Measurements from ENCODE around the gene COL15A1.

Gene COL15A1

DNA sequence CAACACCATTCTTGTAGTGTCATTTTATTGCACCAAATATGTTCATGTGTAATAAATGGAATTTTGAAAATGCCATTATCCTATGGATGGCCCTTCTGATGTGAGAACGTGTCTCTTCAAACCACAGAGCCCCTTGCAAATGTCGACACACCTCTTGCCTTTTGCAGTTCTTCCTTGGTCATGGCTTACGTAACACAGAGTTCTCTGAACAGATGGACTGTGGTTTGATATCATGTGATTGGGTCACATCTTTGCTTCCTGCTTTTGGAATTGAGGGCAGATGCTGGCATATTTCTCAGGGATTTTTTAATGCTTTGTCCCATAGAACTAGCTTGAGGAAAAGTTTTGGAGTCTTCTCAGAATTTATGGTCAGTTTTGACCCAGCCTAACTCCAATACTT lies 165.8 kb downstream of the COL15A1 start:
- Histone ChIP-seq H3K36me3 (replicated peaks; ENCODE audit: insufficient read depth, low read length) (no peaks in the 10 kb centered on the region), H3K9ac (ENCODE audit: low read length) (no peak overlapping the region), H3K27ac (ENCODE audit: low read length) (no peak overlapping the region), H3F3A (ENCODE audit: insufficient read depth, low read length) (0 out of 2 replicates have a peak, but pooled peaks cover under 1% of the 10 kb centered on the region), H4K20me1 (ENCODE audit: insufficient read depth, low read length) (no peaks in the 10 kb centered on the region), H3K4me1 (ENCODE audit: low read length) (peaks cover 9% of the 10 kb centered on the region; the same call in 1 of the 2 replicates), H3K4me3 (ENCODE audit: low read length) (no peak overlapping the region), H3K9me3 (replicated peaks; ENCODE audit: insufficient read depth, low read length) (no peaks in the 10 kb centered on the region), H2AFZ (ENCODE audit: low read length) (no peak overlapping the region), H3K9me2 (replicated peaks; ENCODE audit: insufficient read depth, low read length) (no peaks in the 10 kb centered on the region), H3K27me3 (replicated peaks; ENCODE audit: insufficient read depth, low read length) (no peaks in the 10 kb centered on the region), H3K79me2 (ENCODE audit: low read length) (peaks cover 11% of the 10 kb centered on the region; the same call in 1 of the 2 replicates), H3K4me2 (ENCODE audit: low read depth, low read length) (no peak overlapping the region)
- no peak for DNase-seq
- TF ChIP-seq EZH2phosphoT487 (IDR thresholded peaks at IDR 0.05; ENCODE audit: low read length), result no peak
- TF ChIP-seq, protein P1, sequence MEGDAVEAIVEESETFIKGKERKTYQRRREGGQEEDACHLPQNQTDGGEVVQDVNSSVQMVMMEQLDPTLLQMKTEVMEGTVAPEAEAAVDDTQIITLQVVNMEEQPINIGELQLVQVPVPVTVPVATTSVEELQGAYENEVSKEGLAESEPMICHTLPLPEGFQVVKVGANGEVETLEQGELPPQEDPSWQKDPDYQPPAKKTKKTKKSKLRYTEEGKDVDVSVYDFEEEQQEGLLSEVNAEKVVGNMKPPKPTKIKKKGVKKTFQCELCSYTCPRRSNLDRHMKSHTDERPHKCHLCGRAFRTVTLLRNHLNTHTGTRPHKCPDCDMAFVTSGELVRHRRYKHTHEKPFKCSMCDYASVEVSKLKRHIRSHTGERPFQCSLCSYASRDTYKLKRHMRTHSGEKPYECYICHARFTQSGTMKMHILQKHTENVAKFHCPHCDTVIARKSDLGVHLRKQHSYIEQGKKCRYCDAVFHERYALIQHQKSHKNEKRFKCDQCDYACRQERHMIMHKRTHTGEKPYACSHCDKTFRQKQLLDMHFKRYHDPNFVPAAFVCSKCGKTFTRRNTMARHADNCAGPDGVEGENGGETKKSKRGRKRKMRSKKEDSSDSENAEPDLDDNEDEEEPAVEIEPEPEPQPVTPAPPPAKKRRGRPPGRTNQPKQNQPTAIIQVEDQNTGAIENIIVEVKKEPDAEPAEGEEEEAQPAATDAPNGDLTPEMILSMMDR (IDR thresholded peaks at IDR 0.05; ENCODE audit: low read length), result no peak
- TF ChIP-seq EZH2 (optimal IDR thresholded peaks at IDR 0.05; ENCODE audit: low read depth, low read length), result no peak

DNA sequence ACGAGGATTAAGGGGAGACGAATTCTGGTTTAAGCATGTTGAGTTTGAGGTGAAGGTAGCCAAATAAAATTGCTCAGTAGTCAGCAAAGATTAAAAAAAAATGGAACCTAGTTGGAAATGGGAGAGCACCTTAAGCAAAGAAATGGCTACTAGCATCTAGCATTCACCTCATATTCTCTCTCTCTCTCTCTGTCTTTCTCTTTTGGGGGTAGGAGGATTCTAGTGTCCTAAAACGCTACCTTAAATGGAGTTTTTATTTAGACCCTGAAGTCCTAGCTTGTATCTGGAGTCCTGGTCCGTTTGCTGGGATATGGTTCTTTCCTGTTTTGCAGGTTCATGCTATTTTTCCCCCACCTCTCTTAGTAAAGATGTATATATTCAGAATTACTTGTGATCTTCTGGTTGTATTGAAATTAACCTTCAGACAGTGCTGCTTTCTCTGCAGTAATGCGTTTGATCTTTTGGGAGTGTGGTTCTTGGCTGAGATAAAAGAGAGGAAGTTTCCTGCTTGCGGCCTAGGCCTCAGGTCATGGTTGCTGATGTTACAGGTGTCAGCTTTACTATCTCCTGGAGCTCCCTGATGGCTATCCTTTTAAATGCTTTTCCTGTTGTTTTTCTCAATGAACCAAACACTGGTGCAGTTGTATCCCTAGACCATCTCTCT lies 169.2 kb downstream of the COL15A1 start:
- Histone ChIP-seq H3K4me2 (ENCODE audit: low read depth, low read length) (0 out of 2 replicates have a peak overlapping the region, but pooled peaks have one; percentile 16), H3K27ac (ENCODE audit: low read length) (no peak overlapping the region), H3K9me2 (replicated peaks; ENCODE audit: insufficient read depth, low read length) (no peaks in the 10 kb centered on the region), H3K9me3 (replicated peaks; ENCODE audit: insufficient read depth, low read length) (no peaks in the 10 kb centered on the region), H3F3A (ENCODE audit: insufficient read depth, low read length) (no peaks in the 10 kb centered on the region), H4K20me1 (ENCODE audit: insufficient read depth, low read length) (no peaks in the 10 kb centered on the region), H3K79me2 (ENCODE audit: low read length) (peaks cover 5% of the 10 kb centered on the region; the same call in 1 of the 2 replicates), H3K4me1 (ENCODE audit: low read length) (peaks cover 9% of the 10 kb centered on the region; the same call in 1 of the 2 replicates), H3K4me3 (ENCODE audit: low read length) (no peak overlapping the region), H2AFZ (ENCODE audit: low read length) (no peak overlapping the region), H3K27me3 (replicated peaks; ENCODE audit: insufficient read depth, low read length) (no peaks in the 10 kb centered on the region), H3K36me3 (replicated peaks; ENCODE audit: insufficient read depth, low read length) (no peaks in the 10 kb centered on the region), H3K9ac (ENCODE audit: low read length) (no peak overlapping the region)
- DNase-seq, result peak; percentile 18
- TF ChIP-seq EZH2 (optimal IDR thresholded peaks at IDR 0.05; ENCODE audit: low read depth, low read length) (no peak), EZH2phosphoT487 (IDR thresholded peaks at IDR 0.05; ENCODE audit: low read length) (no peak)
- TF ChIP-seq, protein P1 (IDR thresholded peaks at IDR 0.05; ENCODE audit: low read length), result no peak

DNA sequence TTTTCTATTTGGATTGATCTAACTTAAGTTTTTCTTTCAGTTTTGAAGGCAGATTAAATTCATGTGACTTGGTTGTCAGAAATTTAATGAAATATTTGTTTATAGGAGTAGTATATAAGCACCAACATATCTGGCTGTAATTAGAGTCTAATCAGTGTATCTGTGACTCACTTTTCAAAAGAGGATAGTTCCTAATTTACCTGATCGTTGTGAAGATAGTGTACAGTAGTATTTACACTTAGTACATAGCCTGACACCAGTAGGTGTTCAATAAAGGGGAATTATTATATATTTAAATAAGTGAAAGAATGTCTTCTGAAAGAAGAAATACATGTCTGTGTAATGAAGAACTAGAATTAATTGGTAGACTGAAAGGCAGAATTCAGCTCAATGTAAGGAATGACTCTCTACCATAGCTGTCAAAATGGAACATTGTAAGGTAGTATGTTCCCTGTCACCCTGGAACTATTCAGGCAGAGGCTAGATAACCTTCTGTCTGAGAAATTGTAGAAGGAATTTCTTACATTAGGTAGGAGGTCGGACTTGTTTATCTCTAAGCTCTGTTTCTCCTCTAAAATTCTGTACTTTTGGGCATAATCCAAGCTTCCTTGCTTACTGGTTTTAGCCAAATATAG lies 169.8 kb downstream of the COL15A1 start:
- H3K4me2 ChIP-seq (ENCODE audit: low read depth, low read length), result 0 out of 2 replicates have a peak overlapping the region, but pooled peaks have one; percentile 16
- peaks cover 10% of the 10 kb centered on the region for H3K4me1 ChIP-seq (ENCODE audit: low read length)
- no peaks in the 10 kb centered on the region for H3K36me3 ChIP-seq (replicated peaks; ENCODE audit: insufficient read depth, low read length)
- no peak overlapping the region for H3K4me3 ChIP-seq (ENCODE audit: low read length)
- H4K20me1 ChIP-seq (ENCODE audit: insufficient read depth, low read length), result no peaks in the 10 kb centered on the region
- no peaks in the 10 kb centered on the region for H3K9me3 ChIP-seq (replicated peaks; ENCODE audit: insufficient read depth, low read length)
- no peak for DNase-seq
- no peak overlapping the region for H3K27ac ChIP-seq (ENCODE audit: low read length)
- H2AFZ ChIP-seq (ENCODE audit: low read length), result no peak overlapping the region
- H3K9ac ChIP-seq (ENCODE audit: low read length), result no peak overlapping the region
- no peaks in the 10 kb centered on the region for H3K27me3 ChIP-seq (replicated peaks; ENCODE audit: insufficient read depth, low read length)
- peaks cover 1% of the 10 kb centered on the region; the same call in 1 of the 2 replicates for H3F3A ChIP-seq (ENCODE audit: insufficient read depth, low read length)
- TF ChIP-seq, protein P1 (IDR thresholded peaks at IDR 0.05; ENCODE audit: low read length), result no peak
- TF ChIP-seq EZH2 (optimal IDR thresholded peaks at IDR 0.05; ENCODE audit: low read depth, low read length) (no peak), EZH2phosphoT487 (IDR thresholded peaks at IDR 0.05; ENCODE audit: low read length) (no peak)
- H3K79me2 ChIP-seq (ENCODE audit: low read length), result peaks cover 4% of the 10 kb centered on the region; the same call in 1 of the 2 replicates
- H3K9me2 ChIP-seq (replicated peaks; ENCODE audit: insufficient read depth, low read length), result no peaks in the 10 kb centered on the region
